ENCODE data around the gene ZNF516. TPM values are rescaled to one million over a fixed set of nuclear protein-coding genes. Genes with fewer than 3 reads are reported as not detected.

ZNF516 gene
- total and polyA plus RNA-seq, 7 donors, result 2.4 to 20.6 (median 9.6) TPM

GRCh38 chr18:76385681-76385975 lies 109.4 kb downstream of the ZNF516 start:
- no peaks in the 10 kb centered on the region for H3K9me3 ChIP-seq
- no peak overlapping the region for H3K27ac ChIP-seq
- TF ChIP-seq CTCF (IDR thresholded peaks at IDR 0.05), result no peak
- DNase-seq (no peak), ATAC-seq (no peak)
- H3K36me3 ChIP-seq (ENCODE audit: insufficient read depth in 1 of 2, low read depth in 1 of 2), result no peaks in the 10 kb centered on the region
- peaks cover 18% of the 10 kb centered on the region for H3K4me1 ChIP-seq
- 91 to 94% (median 91%) methylated on average over 10 of the region's 10 CpGs for WGBS, 3 donors
- no peaks in the 10 kb centered on the region for H3K27me3 ChIP-seq (ENCODE audit: insufficient read depth in 3 of 3, low read length in 2 of 3)
- no peak overlapping the region for H3K4me3 ChIP-seq
- intact Hi-C loops (cut with DNase I), result no loop called here

GRCh38 chr18:76384861-76385680 lies 110.0 kb downstream of the ZNF516 start:
- no peak for TF ChIP-seq CTCF (IDR thresholded peaks at IDR 0.05)
- Histone ChIP-seq H3K27ac (no peak overlapping the region), H3K4me1 (peaks cover 13% of the 10 kb centered on the region), H3K9me3 (no peaks in the 10 kb centered on the region), H3K36me3 (ENCODE audit: insufficient read depth in 1 of 2, low read depth in 1 of 2) (no peaks in the 10 kb centered on the region), H3K27me3 (ENCODE audit: insufficient read depth in 3 of 3, low read length in 2 of 3) (no peaks in the 10 kb centered on the region), H3K4me3 (no peak overlapping the region)
- no peak for DNase-seq
- ATAC-seq, result no peak
- intact Hi-C loops (cut with DNase I), result no loop called here
- WGBS, 3 donors, result 93 to 94% (median 94%) methylated on average over 35 of the region's 35 CpGs

GRCh38 chr18:76384114-76384790 lies 110.8 kb downstream of the ZNF516 start:
- ATAC-seq, result no peak
- Histone ChIP-seq H3K27ac (no peak overlapping the region), H3K4me1 (peaks cover 5% of the 10 kb centered on the region), H3K9me3 (no peaks in the 10 kb centered on the region), H3K4me3 (no peak overlapping the region), H3K36me3 (ENCODE audit: insufficient read depth in 1 of 2, low read depth in 1 of 2) (peaks cover 0 to 8% of the 10 kb centered on the region in 2 donors), H3K27me3 (ENCODE audit: insufficient read depth in 3 of 3, low read length in 2 of 3) (no peaks in the 10 kb centered on the region)
- intact Hi-C loops (cut with DNase I), result no loop called here
- WGBS, 3 donors, result 92 to 93% (median 93%) methylated on average over 24 to 30 of the region's 30 CpGs
- no peak for TF ChIP-seq CTCF (IDR thresholded peaks at IDR 0.05)
- no peak for DNase-seq

- no peak for ATAC-seq
- intact Hi-C loops (cut with DNase I), result no loop called here
- H3K27me3 ChIP-seq (ENCODE audit: insufficient read depth in 3 of 3, low read length in 2 of 3), result no peaks in the 10 kb centered on the region
- no peak overlapping the region for H3K27ac ChIP-seq
- peaks cover 0 to 14% of the 10 kb centered on the region in 2 donors for H3K36me3 ChIP-seq (ENCODE audit: insufficient read depth in 1 of 2, low read depth in 1 of 2)
- no peak for TF ChIP-seq CTCF (IDR thresholded peaks at IDR 0.05)
- H3K4me3 ChIP-seq, result no peak overlapping the region
- WGBS, 3 donors, result 87 to 93% (median 88%) methylated on average over 13 of the region's 13 CpGs
- H3K4me1 ChIP-seq, result no peaks in the 10 kb centered on the region
- H3K9me3 ChIP-seq, result no peaks in the 10 kb centered on the region
- no peak for DNase-seq
Measured at GRCh38 chr18:76383636-76384035, 111.4 kb downstream of the ZNF516 start.

Measured in psoas muscle (tissue), 8 donors.